Hippocampal formation (tissue), 2 donors: ENCODE data around the gene SAMD8.
"Not testable (repeated sequence)": the region's sequence is repeated elsewhere in the genome, so short reads cannot be mapped to it uniquely, and the experiment has no call there.

Experiments
- DNase-seq, 2 donors: peaks; one replicate each; lab custom pipeline; 2025; lab: John Stamatoyannopoulos, UW

SAMD8 gene

GRCh38 chr10:75086278-75086934, 25.1 kb upstream of the SAMD8 start:
- no peak for DNase-seq

GRCh38 chr10:75088640-75089039, 22.8 kb upstream of the SAMD8 start:
- DNase-seq, result no peak

- no peak for DNase-seq
Observed at GRCh38 chr10:75089634-75090033, 21.8 kb upstream of the SAMD8 start.

- no peak for DNase-seq
Observed at GRCh38 chr10:75091146-75091545, 20.3 kb upstream of the SAMD8 start.

GRCh38 chr10:75094465-75094864, 17.0 kb upstream of the SAMD8 start:
- no peak for DNase-seq

GRCh38 chr10:75095631-75096030, 15.8 kb upstream of the SAMD8 start:
- DNase-seq, result no peak

GRCh38 chr10:75096749-75097148, 14.7 kb upstream of the SAMD8 start:
- DNase-seq, result no peak

- no peak for DNase-seq
Observed at GRCh38 chr10:75097666-75098285, 13.7 kb upstream of the SAMD8 start.

- no peak for DNase-seq
Observed at GRCh38 chr10:75098902-75099673, 12.4 kb upstream of the SAMD8 start.

- peak in 1 of 2 donors; percentile 60 for DNase-seq
Observed at GRCh38 chr10:75099952-75100763, 11.3 kb upstream of the SAMD8 start.

GRCh38 chr10:75100764-75101291, 10.6 kb upstream of the SAMD8 start:
- DNase-seq, result no peak

- DNase-seq, result no peak
Observed at GRCh38 chr10:75101416-75102251, 9.8 kb upstream of the SAMD8 start.

GRCh38 chr10:75102830-75103673, 8.4 kb upstream of the SAMD8 start:
- no peak for DNase-seq

- no peak for DNase-seq
Observed at GRCh38 chr10:75103881-75104686, 7.4 kb upstream of the SAMD8 start.

- no peak for DNase-seq
Observed at GRCh38 chr10:75104842-75105241, 6.6 kb upstream of the SAMD8 start.

- DNase-seq, result no peak
Observed at GRCh38 chr10:75105576-75106197, 5.8 kb upstream of the SAMD8 start.

GRCh38 chr10:75106242-75106641, 5.2 kb upstream of the SAMD8 start:
- no peak for DNase-seq

GRCh38 chr10:75106891-75107290, 4.6 kb upstream of the SAMD8 start:
- DNase-seq, result not testable (repeated sequence)
